ENCODE measurements around the gene ARHGAP15.

- TF ChIP-seq, protein P1, sequence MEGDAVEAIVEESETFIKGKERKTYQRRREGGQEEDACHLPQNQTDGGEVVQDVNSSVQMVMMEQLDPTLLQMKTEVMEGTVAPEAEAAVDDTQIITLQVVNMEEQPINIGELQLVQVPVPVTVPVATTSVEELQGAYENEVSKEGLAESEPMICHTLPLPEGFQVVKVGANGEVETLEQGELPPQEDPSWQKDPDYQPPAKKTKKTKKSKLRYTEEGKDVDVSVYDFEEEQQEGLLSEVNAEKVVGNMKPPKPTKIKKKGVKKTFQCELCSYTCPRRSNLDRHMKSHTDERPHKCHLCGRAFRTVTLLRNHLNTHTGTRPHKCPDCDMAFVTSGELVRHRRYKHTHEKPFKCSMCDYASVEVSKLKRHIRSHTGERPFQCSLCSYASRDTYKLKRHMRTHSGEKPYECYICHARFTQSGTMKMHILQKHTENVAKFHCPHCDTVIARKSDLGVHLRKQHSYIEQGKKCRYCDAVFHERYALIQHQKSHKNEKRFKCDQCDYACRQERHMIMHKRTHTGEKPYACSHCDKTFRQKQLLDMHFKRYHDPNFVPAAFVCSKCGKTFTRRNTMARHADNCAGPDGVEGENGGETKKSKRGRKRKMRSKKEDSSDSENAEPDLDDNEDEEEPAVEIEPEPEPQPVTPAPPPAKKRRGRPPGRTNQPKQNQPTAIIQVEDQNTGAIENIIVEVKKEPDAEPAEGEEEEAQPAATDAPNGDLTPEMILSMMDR (conservative IDR thresholded peaks at IDR 0.05; ENCODE audit: low read depth in 2 of 2): no peak
- TF ChIP-seq EZH2 (IDR thresholded peaks at IDR 0.05; ENCODE audit: low read depth, unreplicated experiment): no peak
- TF ChIP-seq, protein P2, sequence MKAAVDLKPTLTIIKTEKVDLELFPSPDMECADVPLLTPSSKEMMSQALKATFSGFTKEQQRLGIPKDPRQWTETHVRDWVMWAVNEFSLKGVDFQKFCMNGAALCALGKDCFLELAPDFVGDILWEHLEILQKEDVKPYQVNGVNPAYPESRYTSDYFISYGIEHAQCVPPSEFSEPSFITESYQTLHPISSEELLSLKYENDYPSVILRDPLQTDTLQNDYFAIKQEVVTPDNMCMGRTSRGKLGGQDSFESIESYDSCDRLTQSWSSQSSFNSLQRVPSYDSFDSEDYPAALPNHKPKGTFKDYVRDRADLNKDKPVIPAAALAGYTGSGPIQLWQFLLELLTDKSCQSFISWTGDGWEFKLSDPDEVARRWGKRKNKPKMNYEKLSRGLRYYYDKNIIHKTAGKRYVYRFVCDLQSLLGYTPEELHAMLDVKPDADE (IDR thresholded peaks at IDR 0.05): no peak
- no peak for TF ChIP-seq EZH2phosphoT487 (IDR thresholded peaks at IDR 0.05; ENCODE audit: unreplicated experiment)
- TF ChIP-seq POLR2AphosphoS5 (IDR thresholded peaks at IDR 0.05; ENCODE audit: low read depth): no peak
- TF ChIP-seq, protein P3, sequence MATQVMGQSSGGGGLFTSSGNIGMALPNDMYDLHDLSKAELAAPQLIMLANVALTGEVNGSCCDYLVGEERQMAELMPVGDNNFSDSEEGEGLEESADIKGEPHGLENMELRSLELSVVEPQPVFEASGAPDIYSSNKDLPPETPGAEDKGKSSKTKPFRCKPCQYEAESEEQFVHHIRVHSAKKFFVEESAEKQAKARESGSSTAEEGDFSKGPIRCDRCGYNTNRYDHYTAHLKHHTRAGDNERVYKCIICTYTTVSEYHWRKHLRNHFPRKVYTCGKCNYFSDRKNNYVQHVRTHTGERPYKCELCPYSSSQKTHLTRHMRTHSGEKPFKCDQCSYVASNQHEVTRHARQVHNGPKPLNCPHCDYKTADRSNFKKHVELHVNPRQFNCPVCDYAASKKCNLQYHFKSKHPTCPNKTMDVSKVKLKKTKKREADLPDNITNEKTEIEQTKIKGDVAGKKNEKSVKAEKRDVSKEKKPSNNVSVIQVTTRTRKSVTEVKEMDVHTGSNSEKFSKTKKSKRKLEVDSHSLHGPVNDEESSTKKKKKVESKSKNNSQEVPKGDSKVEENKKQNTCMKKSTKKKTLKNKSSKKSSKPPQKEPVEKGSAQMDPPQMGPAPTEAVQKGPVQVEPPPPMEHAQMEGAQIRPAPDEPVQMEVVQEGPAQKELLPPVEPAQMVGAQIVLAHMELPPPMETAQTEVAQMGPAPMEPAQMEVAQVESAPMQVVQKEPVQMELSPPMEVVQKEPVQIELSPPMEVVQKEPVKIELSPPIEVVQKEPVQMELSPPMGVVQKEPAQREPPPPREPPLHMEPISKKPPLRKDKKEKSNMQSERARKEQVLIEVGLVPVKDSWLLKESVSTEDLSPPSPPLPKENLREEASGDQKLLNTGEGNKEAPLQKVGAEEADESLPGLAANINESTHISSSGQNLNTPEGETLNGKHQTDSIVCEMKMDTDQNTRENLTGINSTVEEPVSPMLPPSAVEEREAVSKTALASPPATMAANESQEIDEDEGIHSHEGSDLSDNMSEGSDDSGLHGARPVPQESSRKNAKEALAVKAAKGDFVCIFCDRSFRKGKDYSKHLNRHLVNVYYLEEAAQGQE (IDR thresholded peaks at IDR 0.05; ENCODE audit: unreplicated experiment): no peak
- TF ChIP-seq ZNF331 (CRISPR knock-in tag; IDR thresholded peaks at IDR 0.05; ENCODE audit: low read depth): no peak
- TF ChIP-seq JUNB (IDR thresholded peaks at IDR 0.05; ENCODE audit: unreplicated experiment): no peak
- no peak for TF ChIP-seq CREB1 (CRISPR knock-in tag; IDR thresholded peaks at IDR 0.05; ENCODE audit: low read depth)
Observed at GRCh38 chr2:143296089-143296488, 166.9 kb downstream of the ARHGAP15 start.

Measured in GM23338 (cell line).